Kidney (tissue), 14 donors: ENCODE measurements around the gene GSTK1. TPM values are rescaled to one million over a fixed set of nuclear protein-coding genes. Genes with fewer than 3 reads are reported as not detected.

Source experiments
- DNase-seq, 5 donors: peaks; one replicate each; pipeline ENCODE4 v3.0.0-alpha.2; 2013 to 2020
- FAIRE-seq: peaks from 2 replicates; lab custom pipeline; 2012; peaks lifted over from hg19 to GRCh38; lab: Jason Lieb, UNC
- H3K27ac ChIP-seq, 2 donors: one replicate each; pipeline ENCODE4 v1.7.0; 2013; ENCODE audit warnings: low read depth in 2 of 2, low read length in 2 of 2, inconsistent platforms in 1 of 2
- H3K27me3 ChIP-seq: one replicate; pipeline ENCODE4 v1.7.1; 2013; ENCODE audit warnings: low read length, inconsistent platforms; ENCODE audit not compliant: control insufficient read depth, insufficient read depth
- H3K36me3 ChIP-seq, 3 donors: one replicate each; pipeline versions ENCODE4 v1.7.0 to v1.7.1; 2013; ENCODE audit warnings: low read length in 3 of 3, control low read depth in 1 of 3, inconsistent platforms in 1 of 3; ENCODE audit not compliant: insufficient read depth in 3 of 3, control insufficient read depth in 2 of 3
- H3K4me1 ChIP-seq, 3 donors: one replicate each; pipeline versions ENCODE4 v1.7.0 to v1.7.1; 2013; ENCODE audit warnings: low read length in 3 of 3, inconsistent platforms in 1 of 3, low read depth in 1 of 3; ENCODE audit not compliant: control insufficient read depth in 2 of 3, insufficient read depth in 2 of 3
- H3K4me3 ChIP-seq, 3 donors: one replicate each; pipeline versions ENCODE4 v1.7.0 to v1.8.1; 2013; ENCODE audit warnings: low read length in 3 of 3, control low read depth in 1 of 3, inconsistent platforms in 1 of 3
- H3K9ac ChIP-seq, 3 donors: one replicate each; pipeline versions ENCODE4 v1.7.0 to v1.7.1; 2013; ENCODE audit warnings: low read length in 3 of 3, control low read depth in 1 of 3, inconsistent platforms in 1 of 3
- H3K9me3 ChIP-seq, 3 donors: one replicate each; pipeline versions ENCODE4 v1.7.0 to v1.7.1; 2013; ENCODE audit warnings: low read length in 3 of 3, control low read depth in 1 of 3, inconsistent platforms in 1 of 3; ENCODE audit not compliant: control insufficient read depth in 2 of 3, insufficient read depth in 1 of 3
- intact Hi-C: fragments of 100-400 bp; cut with DNase I; formaldehyde crosslinking; loops from one replicate; pipeline ENCODE4 v1.11.1; 2022
- polyA plus RNA-seq: library from polyadenylated mRNA; stranded (reverse); fragments of 350-450 nt; fragmentation: Illumina TruSeq; extraction: RNeasy Lipid Tissue Mini Kit (QIAGEN cat#74804); gene quantifications from one replicate; pipeline ENCODE4 v1.2.3, GENCODE V29; 2014; ENCODE audit warnings: low read depth, low replicate concordance; ENCODE audit not compliant: insufficient read depth
- total RNA-seq: library from RNA; stranded (reverse); fragmentation: NEBNext Ultra II Directional; extraction: Animal tissue kit (Norgen Biotek cat#: 25700); gene quantifications from one replicate; pipeline ENCODE4 v1.2.1, GENCODE V29; 2021
- TF ChIP-seq, protein P1 (sequence below): IDR thresholded peaks from 3 replicates; pipeline ENCODE4 v1.5.1; 2012; ENCODE audit warnings: mild to moderate bottlenecking, moderate library complexity, borderline replicate concordance; ENCODE audit not compliant: insufficient read depth; ENCODE audit errors: extremely low read depth
- donor health status: control.
- donor health status: control.
- donor health status: control.
- donor health status: control.
- donor health status: control.
- donor health status: DM: yes; HTN: yes; CAD: no.
- donor health status: Normal renal cell carcinoma (clear cell type).

Gene GSTK1
- total and polyA plus RNA-seq, 2 donors from 2014 or later: 176 to 469 TPM

DNA sequence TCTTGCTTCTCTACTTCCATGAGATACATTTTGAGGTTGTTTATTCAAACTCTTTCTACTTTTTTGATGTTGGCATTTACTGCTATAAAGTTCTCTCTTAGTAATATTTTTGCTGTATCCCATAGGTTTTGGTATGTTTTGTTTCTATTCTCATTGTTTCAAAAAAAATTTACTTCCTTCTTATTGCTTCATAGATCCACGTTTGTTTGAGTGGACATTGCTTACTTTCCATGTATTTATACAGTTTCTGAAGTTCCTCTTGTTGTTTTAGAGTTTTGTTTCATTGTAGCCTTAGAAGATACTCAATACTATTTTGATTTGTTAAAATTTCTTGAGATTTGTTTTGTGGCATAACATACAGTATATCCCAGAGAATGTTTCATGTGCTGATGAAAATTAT lies 27.7 kb upstream of the GSTK1 start:
- TF ChIP-seq, protein P1, sequence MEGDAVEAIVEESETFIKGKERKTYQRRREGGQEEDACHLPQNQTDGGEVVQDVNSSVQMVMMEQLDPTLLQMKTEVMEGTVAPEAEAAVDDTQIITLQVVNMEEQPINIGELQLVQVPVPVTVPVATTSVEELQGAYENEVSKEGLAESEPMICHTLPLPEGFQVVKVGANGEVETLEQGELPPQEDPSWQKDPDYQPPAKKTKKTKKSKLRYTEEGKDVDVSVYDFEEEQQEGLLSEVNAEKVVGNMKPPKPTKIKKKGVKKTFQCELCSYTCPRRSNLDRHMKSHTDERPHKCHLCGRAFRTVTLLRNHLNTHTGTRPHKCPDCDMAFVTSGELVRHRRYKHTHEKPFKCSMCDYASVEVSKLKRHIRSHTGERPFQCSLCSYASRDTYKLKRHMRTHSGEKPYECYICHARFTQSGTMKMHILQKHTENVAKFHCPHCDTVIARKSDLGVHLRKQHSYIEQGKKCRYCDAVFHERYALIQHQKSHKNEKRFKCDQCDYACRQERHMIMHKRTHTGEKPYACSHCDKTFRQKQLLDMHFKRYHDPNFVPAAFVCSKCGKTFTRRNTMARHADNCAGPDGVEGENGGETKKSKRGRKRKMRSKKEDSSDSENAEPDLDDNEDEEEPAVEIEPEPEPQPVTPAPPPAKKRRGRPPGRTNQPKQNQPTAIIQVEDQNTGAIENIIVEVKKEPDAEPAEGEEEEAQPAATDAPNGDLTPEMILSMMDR: no peak
- intact Hi-C loops: loop anchor here (10.0 kb wide), 1 partner anchor 179 kb away; no protein-coding TSS in a partner anchor
- FAIRE-seq (no peak), DNase-seq (no peak)
- no peak overlapping the region for H3K27ac ChIP-seq
- peaks cover 0 to 4% (median 0%) of the 10 kb centered on the region in 3 donors for H3K9me3 ChIP-seq
- H3K4me3 ChIP-seq: no peak overlapping the region
- H3K4me1 ChIP-seq: no peaks in the 10 kb centered on the region
- H3K9ac ChIP-seq: no peak overlapping the region
- no peaks in the 10 kb centered on the region for H3K36me3 ChIP-seq
- H3K27me3 ChIP-seq: no peaks in the 10 kb centered on the region

GRCh38 chr7:143236408-143236990 lies 26.7 kb upstream of the GSTK1 start:
- H3K9ac ChIP-seq: no peak overlapping the region
- TF ChIP-seq, protein P1: no peak
- no peak for FAIRE-seq
- no peak overlapping the region for H3K4me3 ChIP-seq
- DNase-seq: no peak
- intact Hi-C loops: loop anchor here (10.0 kb wide), 1 partner anchor 178 kb away; no protein-coding TSS in a partner anchor
- H3K36me3 ChIP-seq: no peaks in the 10 kb centered on the region
- H3K27me3 ChIP-seq: no peaks in the 10 kb centered on the region
- no peaks in the 10 kb centered on the region for H3K9me3 ChIP-seq
- no peak overlapping the region for H3K27ac ChIP-seq
- H3K4me1 ChIP-seq: peaks cover 0 to 2% (median 0%) of the 10 kb centered on the region in 3 donors

- H3K4me1 ChIP-seq: peaks cover 0 to 2% (median 0%) of the 10 kb centered on the region in 3 donors
- no peak overlapping the region for H3K4me3 ChIP-seq
- intact Hi-C loops: loop anchor here (10.0 kb wide), 1 partner anchor 177 kb away; no protein-coding TSS in a partner anchor
- DNase-seq: no peak
- no peaks in the 10 kb centered on the region for H3K9me3 ChIP-seq
- H3K36me3 ChIP-seq: no peaks in the 10 kb centered on the region
- TF ChIP-seq, protein P1: no peak
- no peak overlapping the region for H3K9ac ChIP-seq
- H3K27me3 ChIP-seq: no peaks in the 10 kb centered on the region
- FAIRE-seq: no peak
- no peak overlapping the region for H3K27ac ChIP-seq
These were observed 25.9 kb upstream of the GSTK1 start for GRCh38 chr7:143237366-143237765.
